Raji (cell line): ENCODE measurements around the gene KRT16.

ENCODE experiments used
- POLR2A ChIP-seq: IDR thresholded peaks from 2 replicates; pipeline ENCODE4 v1.6.1; 2011; ENCODE audit warnings: low read depth, low read length, control low read depth; ENCODE audit not compliant: insufficient read depth

Gene KRT16

DNA sequence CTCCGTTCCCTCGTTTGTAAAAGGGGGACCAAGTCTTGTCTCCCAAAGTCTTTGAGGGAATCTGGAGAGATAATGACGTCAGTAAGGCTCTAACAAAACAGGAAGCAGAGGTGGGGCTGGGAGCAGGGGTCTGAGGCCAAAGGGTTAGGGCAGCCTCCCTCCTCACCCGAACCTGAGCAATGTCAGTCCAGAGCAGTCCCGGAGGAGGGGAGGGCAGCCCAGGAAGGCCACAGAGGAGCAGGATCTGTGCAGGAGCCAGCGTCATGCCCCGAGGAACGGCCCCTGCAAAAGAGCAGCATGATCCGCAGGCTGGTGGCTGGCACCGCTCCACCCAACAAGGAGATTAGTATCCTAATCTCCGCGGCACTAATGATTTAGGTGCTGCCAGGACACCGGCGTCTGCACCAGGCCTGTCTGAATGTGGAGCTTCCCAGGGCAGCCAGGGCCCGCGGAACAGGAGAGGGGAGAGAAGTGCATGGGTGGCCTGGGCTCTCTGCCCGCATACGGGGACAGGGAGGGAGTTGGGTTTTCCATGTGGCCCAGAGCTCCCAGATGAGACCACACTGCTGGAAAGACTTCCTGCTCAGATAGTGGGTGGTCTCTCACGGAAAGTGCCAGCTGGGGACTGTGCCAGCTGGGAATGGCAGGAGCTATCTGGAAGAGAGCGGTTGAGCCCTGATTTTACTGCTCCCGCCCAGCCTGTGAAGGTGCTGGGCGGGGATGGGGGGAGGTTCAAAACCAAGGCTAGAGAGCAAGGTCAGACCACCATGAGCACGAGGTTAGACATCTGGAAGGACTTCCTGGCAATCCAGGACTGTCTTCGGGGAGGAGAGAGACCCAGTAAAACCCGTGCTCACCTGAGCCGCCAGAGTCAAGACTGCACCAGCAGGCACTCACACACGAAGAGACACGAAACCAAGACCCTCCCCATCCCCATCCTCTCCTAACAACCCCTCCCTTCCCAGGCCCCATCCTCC is 22.8 kb upstream of the KRT16 start:
- no peak for TF ChIP-seq POLR2A

DNA sequence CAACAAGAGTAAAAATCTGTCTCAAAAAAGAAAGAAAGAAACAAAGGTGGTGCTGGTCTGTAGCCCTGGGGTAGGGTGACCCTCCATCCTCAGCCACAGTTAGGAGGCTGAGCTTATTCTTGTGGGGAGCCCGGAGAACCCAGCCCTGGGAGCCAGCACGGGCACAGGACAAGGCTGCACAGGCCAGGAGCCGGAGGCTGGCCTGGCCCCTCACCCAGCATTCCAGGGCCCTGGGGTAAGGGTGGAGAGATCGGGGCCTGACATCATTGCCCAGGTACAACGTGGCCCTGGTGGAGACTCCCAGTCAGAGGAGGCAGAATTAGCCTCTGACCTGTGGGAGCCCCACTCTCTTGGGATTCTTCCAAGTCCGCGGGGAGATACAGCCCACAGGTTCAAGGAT is 22.1 kb upstream of the KRT16 start:
- TF ChIP-seq POLR2A = no peak

- no peak for TF ChIP-seq POLR2A
Measured at GRCh38 chr17:41633556-41634199, 21.1 kb upstream of the KRT16 start.

GRCh38 chr17:41632482-41633105 is 20.0 kb upstream of the KRT16 start:
- no peak for TF ChIP-seq POLR2A

GRCh38 chr17:41631898-41632285 is 19.3 kb upstream of the KRT16 start:
- TF ChIP-seq POLR2A = no peak

DNA sequence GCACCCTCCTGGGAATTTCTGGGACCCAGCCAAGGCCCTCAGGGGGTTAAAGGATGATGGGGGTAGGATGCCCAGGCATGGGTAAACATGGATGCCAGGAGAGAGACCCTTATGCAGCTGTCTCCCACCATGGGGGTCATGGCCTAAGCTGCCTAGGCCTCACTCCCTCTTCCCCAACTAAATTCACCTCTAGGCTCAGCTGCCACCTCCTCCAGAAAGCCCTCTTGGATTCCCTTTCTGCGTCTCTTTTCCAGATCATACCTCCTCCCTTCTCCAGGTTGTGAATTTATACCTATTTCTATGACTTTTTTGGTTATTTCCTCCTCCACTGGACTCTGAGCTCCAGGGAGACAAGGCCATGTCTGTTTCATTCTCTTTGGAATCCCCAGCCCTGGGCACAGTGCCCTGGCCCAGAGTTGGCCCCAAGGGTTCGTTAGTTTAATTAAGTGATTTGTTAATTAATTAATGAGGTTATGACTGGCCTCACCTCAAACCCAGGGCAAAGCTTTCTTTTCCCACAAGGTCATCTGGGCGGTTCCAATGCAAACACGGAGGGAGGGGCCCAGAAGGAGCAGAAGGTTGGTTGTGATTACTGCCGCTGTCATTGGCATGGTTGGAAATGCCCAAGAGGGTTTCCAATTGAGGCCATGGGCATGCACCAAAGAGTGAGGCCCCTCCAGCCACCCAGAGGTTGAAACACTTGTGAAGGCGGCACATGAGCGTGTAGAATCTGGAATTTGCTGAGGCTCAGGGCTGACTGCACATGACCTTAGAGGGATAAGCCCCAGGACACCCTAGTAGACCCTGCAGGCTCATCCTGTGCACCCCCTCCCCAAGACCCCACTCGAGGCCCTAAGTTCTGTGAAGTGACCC is 18.7 kb upstream of the KRT16 start:
- no peak for TF ChIP-seq POLR2A

DNA sequence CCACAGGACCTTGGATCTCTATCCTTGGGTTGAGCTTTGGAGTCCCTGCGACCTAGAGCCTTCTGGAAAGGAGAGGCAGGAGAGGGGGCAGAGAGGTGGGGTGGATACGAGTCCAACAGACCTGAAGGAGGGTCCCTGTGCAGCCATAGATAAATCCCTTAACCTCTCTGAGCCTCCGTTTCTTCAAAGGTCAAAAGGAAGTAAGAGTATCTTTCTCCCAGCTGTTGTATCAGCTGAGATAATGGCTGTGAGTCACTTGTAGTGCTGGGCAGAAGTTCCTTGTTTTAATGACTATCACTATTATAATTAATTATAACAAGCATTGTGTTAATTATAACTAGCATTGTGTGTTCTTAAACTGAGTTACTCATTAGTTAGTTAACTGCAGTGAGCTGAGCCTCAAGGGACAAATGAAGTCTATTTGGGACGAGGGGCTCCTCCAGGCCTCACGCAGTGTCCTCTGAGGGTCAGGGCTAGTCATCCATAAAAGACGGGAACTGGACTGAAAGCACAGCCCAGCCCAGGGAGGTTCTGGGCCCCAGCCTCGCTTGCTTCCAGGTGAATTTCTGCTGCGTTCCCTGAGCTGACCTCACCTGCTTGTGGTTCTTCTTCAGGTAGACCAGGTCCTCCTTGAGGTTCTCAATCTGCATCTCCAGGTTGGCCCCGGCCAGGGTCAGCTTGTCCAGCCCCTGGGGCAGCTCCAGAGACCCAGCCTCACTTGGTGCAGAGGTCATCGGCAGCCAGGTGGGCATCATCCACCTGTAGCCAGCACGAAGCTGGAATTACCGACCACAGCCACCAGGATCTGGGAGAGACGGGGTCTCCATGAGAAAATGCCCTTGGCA is 17.5 kb upstream of the KRT16 start:
- no peak for TF ChIP-seq POLR2A

GRCh38 chr17:41629316-41629715 is 16.7 kb upstream of the KRT16 start:
- no peak for TF ChIP-seq POLR2A

GRCh38 chr17:41627316-41628072 is 14.9 kb upstream of the KRT16 start:
- no peak for TF ChIP-seq POLR2A

DNA sequence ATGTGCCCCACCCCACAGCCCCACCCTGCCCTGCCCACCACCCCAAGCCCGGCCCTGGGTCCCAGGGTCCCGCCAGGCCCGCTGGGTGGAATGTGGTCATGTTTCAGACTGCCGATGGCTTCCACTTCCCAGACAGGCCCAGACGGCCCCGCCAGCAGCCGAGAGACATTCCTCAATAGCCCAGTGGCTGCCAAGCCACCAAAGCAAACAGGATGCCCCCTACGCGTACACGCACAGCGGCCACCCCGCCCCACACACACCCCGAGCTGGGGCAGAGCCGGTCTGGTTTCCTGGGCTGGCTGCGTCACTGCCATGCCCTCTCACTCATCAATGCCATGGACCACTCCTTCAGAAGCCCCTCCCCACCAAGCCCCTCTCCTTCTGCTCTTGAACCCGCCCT is 13.0 kb upstream of the KRT16 start:
- no peak for TF ChIP-seq POLR2A

- TF ChIP-seq POLR2A = no peak
Measured at GRCh38 chr17:41624208-41625101, 11.9 kb upstream of the KRT16 start, which contains the start of gene KRT17. Gene KRT17 (minus strand): TSS chr17:41624575. CDS start chr17:41624509, 66 bp downstream.

DNA sequence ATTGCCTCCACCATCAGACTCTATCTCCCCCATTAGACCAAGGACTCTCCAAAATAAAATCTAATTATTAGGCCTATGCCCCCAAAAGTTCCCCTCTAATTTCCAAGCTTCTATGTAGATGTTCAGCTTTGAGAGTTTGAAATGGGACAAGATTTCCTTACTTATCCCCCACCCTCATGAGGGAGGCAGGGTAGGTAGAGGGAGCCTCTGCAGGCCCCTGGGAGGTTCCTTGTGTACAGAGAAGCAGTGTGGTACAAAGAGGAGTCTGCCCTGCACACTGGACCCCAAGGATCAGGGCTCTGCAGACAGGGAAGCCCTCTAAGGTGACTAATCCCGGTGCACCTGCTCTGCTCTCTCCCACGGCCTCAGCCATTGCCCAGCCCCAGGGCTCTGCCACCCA is 9.3 kb upstream of the KRT16 start:
- no peak for TF ChIP-seq POLR2A
